Chondrocyte (in vitro differentiated cells): ENCODE measurements around the gene PRSS12. TPM values are rescaled to one million over a fixed set of nuclear protein-coding genes. Genes with fewer than 3 reads are reported as not detected.

ENCODE experiments used
- DNase-seq: peaks from one replicate; pipeline ENCODE4 v3.0.0; 2021; ENCODE audit warnings: mixed read lengths, low spot score
- H3K27ac Mint-ChIP-seq: one replicate; pipeline ENCODE4 v1.8.0; 2021; ENCODE audit warnings: mild to moderate bottlenecking, moderate library complexity, mixed read lengths; ENCODE audit not compliant: unreplicated experiment
- H3K27me3 Mint-ChIP-seq: 2 replicates; pipeline ENCODE4 v1.8.0; 2021; ENCODE audit warnings: low read depth, mixed read lengths
- H3K36me3 Mint-ChIP-seq: 2 replicates; pipeline ENCODE4 v1.8.0; 2021; ENCODE audit warnings: low read depth, mixed read lengths
- H3K4me1 Mint-ChIP-seq: 2 replicates; pipeline ENCODE4 v1.8.0; 2021; ENCODE audit warnings: low read depth, mild to moderate bottlenecking, mixed read lengths
- H3K4me3 Mint-ChIP-seq: one replicate; pipeline ENCODE4 v1.8.0; 2021; ENCODE audit warnings: mild to moderate bottlenecking, moderate library complexity, mixed read lengths; ENCODE audit not compliant: unreplicated experiment
- H3K9me3 Mint-ChIP-seq: 2 replicates; pipeline ENCODE4 v1.8.0; 2021; ENCODE audit warnings: low read depth, mixed read lengths
- CTCF ChIP-seq: fragments of 200-600 bp; sonication (generic); IDR thresholded peaks from 2 replicates; pipeline ENCODE4 v1.5.0; 2021; ENCODE audit warnings: antibody characterized with exemption, mild to moderate bottlenecking, moderate library complexity
- total RNA-seq: library from RNA; stranded (reverse); gene quantifications from 3 replicates; pipeline ENCODE4 v1.2.1, GENCODE V29; 2021

Gene PRSS12
- total RNA-seq, 1 donor from 2014 or later: 15.3 TPM

DNA sequence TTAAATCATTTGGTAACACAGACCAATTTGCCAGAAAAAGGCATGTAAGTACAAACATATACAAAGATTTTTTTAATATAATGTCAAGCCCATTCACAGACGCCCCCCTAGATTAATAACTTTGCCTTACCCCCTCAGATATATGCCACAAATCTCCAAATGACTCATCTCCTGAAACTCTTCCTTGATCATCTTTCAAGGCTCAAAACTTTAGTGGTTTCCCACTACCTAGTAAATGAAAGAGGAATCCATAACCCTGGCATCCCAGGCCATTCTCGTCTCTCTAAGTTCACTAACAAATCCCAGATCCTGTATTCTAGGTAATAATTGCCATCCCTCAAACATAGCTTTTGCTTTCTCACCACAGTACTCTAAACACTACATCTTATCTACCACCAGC, 61.9 kb downstream of the PRSS12 start:
- peaks cover 49% of the 10 kb centered on the region for H3K4me1 Mint-ChIP-seq
- DNase-seq: no peak
- H3K27me3 Mint-ChIP-seq: no peaks in the 10 kb centered on the region
- no peak for TF ChIP-seq CTCF
- no peaks in the 10 kb centered on the region for H3K36me3 Mint-ChIP-seq
- H3K4me3 Mint-ChIP-seq: no peak overlapping the region
- H3K27ac Mint-ChIP-seq: peak overlapping the region; percentile 28
- no peaks in the 10 kb centered on the region for H3K9me3 Mint-ChIP-seq

GRCh38 chr4:118289794-118290193, 63.0 kb downstream of the PRSS12 start:
- peak overlapping the region; percentile 76 for H3K27ac Mint-ChIP-seq
- DNase-seq: no peak

GRCh38 chr4:118287711-118288451, 64.9 kb downstream of the PRSS12 start:
- Mint-ChIP-seq H3K4me1 (peaks cover 49% of the 10 kb centered on the region), H3K36me3 (no peaks in the 10 kb centered on the region), H3K27ac (peak overlapping the region; percentile 66)

More at GRCh38 chr4:118289794-118290193, 63.0 kb downstream of the PRSS12 start:
- no peaks in the 10 kb centered on the region for H3K36me3 Mint-ChIP-seq
- no peaks in the 10 kb centered on the region for H3K27me3 Mint-ChIP-seq
- TF ChIP-seq CTCF: no peak
- H3K4me3 Mint-ChIP-seq: no peak overlapping the region
- H3K4me1 Mint-ChIP-seq: peaks cover 49% of the 10 kb centered on the region
- no peaks in the 10 kb centered on the region for H3K9me3 Mint-ChIP-seq

DNA sequence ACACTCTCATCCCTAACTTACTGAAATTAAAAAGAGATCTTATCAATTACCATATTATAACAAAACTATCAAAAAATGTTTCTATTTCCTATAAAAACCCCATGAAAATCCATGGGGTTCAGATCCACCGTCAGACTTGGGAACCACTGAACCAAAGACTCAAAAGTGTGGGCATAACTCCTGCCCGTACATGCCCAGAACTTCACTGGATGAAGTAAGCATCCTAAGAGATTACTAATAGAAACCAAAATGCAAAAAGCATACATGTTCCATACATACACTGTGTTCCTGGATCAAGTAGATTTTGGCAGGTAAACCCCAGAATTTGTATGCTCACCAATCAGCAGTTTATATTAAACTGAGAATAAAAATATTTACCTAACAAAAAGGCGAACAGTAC, 66.1 kb downstream of the PRSS12 start:
- no peaks in the 10 kb centered on the region for H3K36me3 Mint-ChIP-seq
- H3K27me3 Mint-ChIP-seq: no peaks in the 10 kb centered on the region
- peaks cover 53% of the 10 kb centered on the region for H3K4me1 Mint-ChIP-seq
- H3K27ac Mint-ChIP-seq: no peak overlapping the region
- no peak for DNase-seq
- TF ChIP-seq CTCF: no peak
- no peaks in the 10 kb centered on the region for H3K9me3 Mint-ChIP-seq
- H3K4me3 Mint-ChIP-seq: no peak overlapping the region

More at GRCh38 chr4:118287711-118288451, 64.9 kb downstream of the PRSS12 start:
- no peaks in the 10 kb centered on the region for H3K27me3 Mint-ChIP-seq
- no peak for TF ChIP-seq CTCF
- DNase-seq: no peak
- no peaks in the 10 kb centered on the region for H3K9me3 Mint-ChIP-seq
- no peak overlapping the region for H3K4me3 Mint-ChIP-seq

- TF ChIP-seq CTCF: no peak
- no peaks in the 10 kb centered on the region for H3K36me3 Mint-ChIP-seq
- DNase-seq: no peak
- no peaks in the 10 kb centered on the region for H3K27me3 Mint-ChIP-seq
- no peaks in the 10 kb centered on the region for H3K9me3 Mint-ChIP-seq
- H3K4me1 Mint-ChIP-seq: peaks cover 55% of the 10 kb centered on the region
- H3K27ac Mint-ChIP-seq: no peak overlapping the region
- no peak overlapping the region for H3K4me3 Mint-ChIP-seq
Measured at GRCh38 chr4:118285931-118286330, 66.9 kb downstream of the PRSS12 start.
